Endometrium (tissue), 2 donors: Measurements from ENCODE around the gene ALK.
A peak's percentile ranks its signal among the peaks of the same experiment; 100 is the strongest.

Experiments
- FAIRE-seq: peaks from 2 replicates; lab custom pipeline; 2012; peaks lifted over from hg19 to GRCh38; lab: Jason Lieb, UNC
- donor health status: control.
- donor health status: control.

Gene ALK

GRCh38 chr2:29789911-29790485, 131.4 kb downstream of the ALK start:
- FAIRE-seq, result no peak

GRCh38 chr2:29787473-29788465, 133.6 kb downstream of the ALK start:
- FAIRE-seq, result no peak

GRCh38 chr2:29786361-29786760, 135.0 kb downstream of the ALK start:
- FAIRE-seq, result no peak

GRCh38 chr2:29783666-29784065, 137.7 kb downstream of the ALK start:
- no peak for FAIRE-seq

- no peak for FAIRE-seq
Measured at GRCh38 chr2:29782549-29783458, 138.6 kb downstream of the ALK start.

- no peak for FAIRE-seq
Measured at GRCh38 chr2:29782087-29782486, 139.3 kb downstream of the ALK start.

GRCh38 chr2:29780906-29781305, 140.5 kb downstream of the ALK start:
- FAIRE-seq, result no peak

- FAIRE-seq, result no peak
Measured at GRCh38 chr2:29777161-29777560, 144.2 kb downstream of the ALK start.

- no peak for FAIRE-seq
Measured at GRCh38 chr2:29776406-29776805, 145.0 kb downstream of the ALK start.

- no peak for FAIRE-seq
Measured at GRCh38 chr2:29775937-29776336, 145.4 kb downstream of the ALK start.

- FAIRE-seq, result no peak
Measured at GRCh38 chr2:29774624-29775023, 146.8 kb downstream of the ALK start.

- no peak for FAIRE-seq
Measured at GRCh38 chr2:29770846-29771245, 150.5 kb downstream of the ALK start.

GRCh38 chr2:29769847-29770246, 151.5 kb downstream of the ALK start:
- FAIRE-seq, result no peak

GRCh38 chr2:29767606-29768335, 153.6 kb downstream of the ALK start:
- no peak for FAIRE-seq

- FAIRE-seq, result no peak
Measured at GRCh38 chr2:29766191-29766590, 155.2 kb downstream of the ALK start.

- no peak for FAIRE-seq
Measured at GRCh38 chr2:29765721-29766120, 155.7 kb downstream of the ALK start.

GRCh38 chr2:29763371-29763770, 158.0 kb downstream of the ALK start:
- FAIRE-seq, result peak; percentile 18

- FAIRE-seq, result no peak
Measured at GRCh38 chr2:29762239-29762638, 159.1 kb downstream of the ALK start.

GRCh38 chr2:29761278-29761677, 160.1 kb downstream of the ALK start:
- peak; percentile 93 for FAIRE-seq

GRCh38 chr2:29760008-29760407, 161.4 kb downstream of the ALK start:
- FAIRE-seq, result no peak

GRCh38 chr2:29759360-29759759, 162.0 kb downstream of the ALK start:
- FAIRE-seq, result no peak

- no peak for FAIRE-seq
Measured at GRCh38 chr2:29755829-29756228, 165.6 kb downstream of the ALK start.
